OCI-LY7 (cell line): ENCODE data around the gene GMDS.

Experiments used
- CTCF ChIP-seq: fragments of 200-600 bp; sonication (generic); conservative IDR thresholded peaks from 2 replicates; pipeline ENCODE4 v1.5.1; 2014; ENCODE audit warnings: mild to moderate bottlenecking, antibody characterized with exemption, low read length, moderate library complexity, mixed read lengths
- EZH2phosphoT487 ChIP-seq: fragments of 200-600 bp; sonication (generic); IDR thresholded peaks from 2 replicates; pipeline ENCODE4 v1.6.1; 2018; ENCODE audit warnings: low read depth, borderline replicate concordance, mild to moderate bottlenecking, mixed run types, antibody characterized with exemption, low read length, moderate library complexity, mixed read lengths

- TF ChIP-seq CTCF (no peak), EZH2phosphoT487 (no peak)
Measured at GRCh38 chr6:1622851-1623768, 622.3 kb downstream of the GMDS start.
